Measurements from ENCODE around the gene ZHX3. TPM values are rescaled to one million over a fixed set of nuclear protein-coding genes. Genes with fewer than 3 reads are reported as not detected.

Gene ZHX3
- total and polyA plus RNA-seq, 2 of the 4 experiments (the other 2 are of a cell fraction): 25.0 to 28.0 TPM

- peaks cover 4% of the 10 kb centered on the region; the same call in 1 of the 2 replicates for H4K20me1 ChIP-seq (ENCODE audit: insufficient read depth, low read length)
- H3K4me2 ChIP-seq (ENCODE audit: low read depth, low read length): no peak overlapping the region
- H3K23ac ChIP-seq (ENCODE audit: low read depth, low read length): no peak overlapping the region
- H2AFZ ChIP-seq (replicated peaks; ENCODE audit: low read length, poor library complexity): no peak overlapping the region
- no peak overlapping the region for H3K14ac ChIP-seq (replicated peaks; ENCODE audit: low read depth, low read length)
- H3K27ac ChIP-seq (ENCODE audit: insufficient read depth, low read length): no peak overlapping the region
- CTCF ChIA-PET: interaction anchor here (0.7 kb wide), 1 partner anchor 380 kb away, joined by 3 read pairs; no protein-coding TSS in a partner anchor
- H3K9me1 ChIP-seq (ENCODE audit: insufficient read depth, low read length): no peaks in the 10 kb centered on the region; the same call in 1 of the 2 replicates
- H3K56ac ChIP-seq (ENCODE audit: extremely low read depth, insufficient read depth, low read length): no peak overlapping the region
- ATAC-seq (ENCODE audit: low read depth) (no peak), DNase-seq (no peak)
- H2BK20ac ChIP-seq (ENCODE audit: low read depth, low read length): no peak overlapping the region
- H2BK15ac ChIP-seq (ENCODE audit: low read depth, low read length): no peak overlapping the region
- peaks cover 13% of the 10 kb centered on the region for H3K36me3 ChIP-seq (ENCODE audit: control insufficient read depth, insufficient read depth, low read length)
- no peak overlapping the region for H4K91ac ChIP-seq (ENCODE audit: insufficient read depth, low read depth, low read length)
- no peak overlapping the region for H3K18ac ChIP-seq (ENCODE audit: low read depth, low read length)
- no CpG with 5 or more reads among the region's 1 CpG for WGBS, 2 experiments (ENCODE audit: extremely low coverage in 2 of 2, insufficient read length in 1 of 2)
- no peak overlapping the region for H3K9ac ChIP-seq (ENCODE audit: low read depth, low read length)
- H2BK5ac ChIP-seq (ENCODE audit: low read depth, low read length, poor library complexity, severe bottlenecking): no peak overlapping the region
- dilution Hi-C loops (cut with HindIII; ENCODE audit: low sequenced_read_pairs, unreplicated experiment): no loop called here
- no peak overlapping the region for H2BK120ac ChIP-seq (ENCODE audit: low read depth, low read length)
- BruUV-seq (replicated peaks): no TSS peak
- H4K5ac ChIP-seq (ENCODE audit: low read depth, low read length): no peak overlapping the region
- no peak overlapping the region for H2AK9ac ChIP-seq (replicated peaks; ENCODE audit: low read depth, low read length, poor library complexity)
- peaks cover 12% of the 10 kb centered on the region for H3K9me3 ChIP-seq (ENCODE audit: control insufficient read depth, insufficient read depth, low read length)
- in situ Hi-C loops (cut with MboI; ENCODE audit: low sequenced_read_pairs): no loop called here
- H3K4ac ChIP-seq (ENCODE audit: low read depth, low read length): no peak overlapping the region
- H4K8ac ChIP-seq (ENCODE audit: low read depth in 2 of 2, low read length in 2 of 2): no peak overlapping the region
- intact Hi-C loops (cut with micrococcal nuclease): no loop called here
- no peaks in the 10 kb centered on the region for H3K27me3 ChIP-seq (ENCODE audit: control insufficient read depth, insufficient read depth, low read length)
- H3K4me3 ChIP-seq (ENCODE audit: insufficient read depth, low read depth, low read length): no peak overlapping the region
- TF ChIP-seq POLR2A (IDR thresholded peaks at IDR 0.05; ENCODE audit: low read depth, low read length): no peak
- no peak for TF ChIP-seq MXI1 (IDR thresholded peaks at IDR 0.05; ENCODE audit: borderline replicate concordance, low read depth, low read length)
- TF ChIP-seq USF2 (IDR thresholded peaks at IDR 0.05; ENCODE audit: low read depth, low read length): no peak
- no peak for TF ChIP-seq RFX5 (IDR thresholded peaks at IDR 0.05; ENCODE audit: low read depth, low read length)
- no peak for TF ChIP-seq FOS (IDR thresholded peaks at IDR 0.05; ENCODE audit: low read depth, low read length)
- no peak for TF ChIP-seq RCOR1 (IDR thresholded peaks at IDR 0.05; ENCODE audit: insufficient replicate concordance, low read length)
- TF ChIP-seq CHD1 (IDR thresholded peaks at IDR 0.05; ENCODE audit: low read depth, low read length): no peak
- TF ChIP-seq CTCF (conservative IDR thresholded peaks at IDR 0.05; ENCODE audit: low read depth, low read length): no peak
- TF ChIP-seq RAD21 (IDR thresholded peaks at IDR 0.05; ENCODE audit: low read length): no peak
- TF ChIP-seq ELK1 (IDR thresholded peaks at IDR 0.05; ENCODE audit: borderline replicate concordance, low read depth, low read length): no peak
- no peak overlapping the region for H2AK5ac ChIP-seq (ENCODE audit: low read depth, low read length)
- POLR2A ChIA-PET (ENCODE audit: unreplicated experiment): no interaction called here
- H3K4me1 ChIP-seq (ENCODE audit: control insufficient read depth, insufficient read depth, low read length): 0 out of 2 replicates have a peak, but pooled peaks cover 1% of the 10 kb centered on the region
- H3K79me1 ChIP-seq (ENCODE audit: low read depth in 1 of 2, low read length in 2 of 2): peaks cover 8 to 33% of the 10 kb centered on the region in 2 experiments
These were observed 120.8 kb downstream of the ZHX3 start for GRCh38 chr20:41196653-41197225.
